HFF-Myc (cell line): ENCODE data around the gene ADD2.

Source experiments
- DNase-seq: peaks from one replicate; pipeline ENCODE4 v3.0.0-alpha.2; 2011; ENCODE audit warnings: low read depth; ENCODE audit errors: extremely low read depth
- H3K4me3 ChIP-seq: replicated peaks from 2 replicates; pipeline ENCODE4 v1.5.1; 2011; ENCODE audit warnings: low read depth, mild to moderate bottlenecking, control low read depth, low read length
- CTCF ChIP-seq: IDR thresholded peaks from 2 replicates; pipeline ENCODE4 v1.5.1; 2012; ENCODE audit warnings: mild to moderate bottlenecking, low read depth, low read length, control low read depth; ENCODE audit errors: missing control alignments

The ADD2 gene

GRCh38 chr2:70710038-70710690 lies 57.8 kb downstream of the ADD2 start:
- no peak overlapping the region for H3K4me3 ChIP-seq
- no peak for TF ChIP-seq CTCF

GRCh38 chr2:70709275-70710037 lies 58.5 kb downstream of the ADD2 start:
- no peak for TF ChIP-seq CTCF
- DNase-seq, result no peak
- no peak overlapping the region for H3K4me3 ChIP-seq

More at GRCh38 chr2:70710038-70710690, 57.8 kb downstream of the ADD2 start:
- no peak for DNase-seq

GRCh38 chr2:70708376-70709199 lies 59.4 kb downstream of the ADD2 start:
- no peak for DNase-seq
- TF ChIP-seq CTCF, result no peak
- no peak overlapping the region for H3K4me3 ChIP-seq

- no peak for TF ChIP-seq CTCF
- no peak overlapping the region for H3K4me3 ChIP-seq
- DNase-seq, result no peak
These were observed 60.3 kb downstream of the ADD2 start for GRCh38 chr2:70707706-70708105.

- no peak for TF ChIP-seq CTCF
- DNase-seq, result no peak
- no peak overlapping the region for H3K4me3 ChIP-seq
These were observed 61.8 kb downstream of the ADD2 start for GRCh38 chr2:70706026-70706795.

- no peak for DNase-seq
- TF ChIP-seq CTCF, result no peak
- no peak overlapping the region for H3K4me3 ChIP-seq
These were observed 62.7 kb downstream of the ADD2 start for GRCh38 chr2:70705160-70705850.
